Gastroesophageal sphincter (tissue), 3 donors: ENCODE results near the gene CTNNA1.
"Not testable (repeated sequence)": the region's sequence is repeated elsewhere in the genome, so short reads cannot be mapped to it uniquely, and the experiment has no call there.

Experiments
- CTCF ChIP-seq, 4 experiments: fragments of 200-600 bp in 2 of 4; fragments of 450-650 bp in 2 of 4; sonication (generic) in 1 of 4; IDR thresholded peaks; one replicate each; pipeline ENCODE4 v1.5.1; 2017 to 2019; ENCODE audit warnings: antibody characterized with exemption in 4 of 4, mild to moderate bottlenecking in 2 of 4, moderate library complexity in 2 of 4
- EP300 ChIP-seq: sonication (generic); formaldehyde crosslinking; IDR thresholded peaks from one replicate; pipeline ENCODE4 v1.6.1; 2017; ENCODE audit warnings: antibody characterized with exemption, mild to moderate bottlenecking

- not testable (repeated sequence) for TF ChIP-seq EP300; CTCF (IDR thresholded peaks at IDR 0.05)
Observed at GRCh38 chr5:138761115-138761514, 7.9 kb downstream of the CTNNA1 start.
